ENCODE measurements around the gene CEMIP2. TPM values are rescaled to one million over a fixed set of nuclear protein-coding genes. Genes with fewer than 3 reads are reported as not detected.

The CEMIP2 gene
- total RNA-seq, 2 experiments from 2014 or later: 58.7 to 63.5 TPM

GRCh38 chr9:71680189-71680980 lies 87.9 kb downstream of the CEMIP2 start:
- intact Hi-C loops (cut with micrococcal nuclease): no loop called here
- ATAC-seq (no peak), DNase-seq (no peak)
- H3K27ac Mint-ChIP-seq: no peak overlapping the region
- peaks cover 21% of the 10 kb centered on the region for H3K36me3 Mint-ChIP-seq (ENCODE audit: low read depth)
- POLR2A ChIA-PET: interaction anchor here (1.0 to 1.5 kb wide), 3 partner anchors 12 to 66 kb away, joined by 3 read pairs; no protein-coding TSS in a partner anchor
- no peaks in the 10 kb centered on the region for H3K27me3 Mint-ChIP-seq
- no peak overlapping the region for H3K4me3 Mint-ChIP-seq
- CTCF ChIA-PET: interaction anchor here (1.1 to 2.9 kb wide), 4 partner anchors 13 to 75 kb away, joined by 3 to 14 read pairs (median 4); no protein-coding TSS in a partner anchor
- peaks cover 1% of the 10 kb centered on the region for H3K9me3 Mint-ChIP-seq
- peaks cover 42% of the 10 kb centered on the region for H3K4me1 Mint-ChIP-seq (ENCODE audit: low read depth)
- TF ChIP-seq CTCF (IDR thresholded peaks at IDR 0.05): no peak

GRCh38 chr9:71678999-71679398 lies 89.3 kb downstream of the CEMIP2 start:
- Mint-ChIP-seq H3K27me3 (no peaks in the 10 kb centered on the region), H3K9me3 (peaks cover 1% of the 10 kb centered on the region), H3K4me1 (ENCODE audit: low read depth) (peaks cover 28% of the 10 kb centered on the region), H3K4me3 (no peak overlapping the region), H3K27ac (no peak overlapping the region), H3K36me3 (ENCODE audit: low read depth) (peaks cover 15% of the 10 kb centered on the region)
- ChIA-PET POLR2A (no interaction called here), CTCF (interaction anchor here (2.0 kb wide), 1 partner anchor 35 kb away, joined by 4 read pairs; no protein-coding TSS in a partner anchor)
- intact Hi-C loops (cut with micrococcal nuclease): loop anchor here (10.0 kb wide), 1 partner anchor 64 kb away; no protein-coding TSS in a partner anchor
- TF ChIP-seq CTCF (IDR thresholded peaks at IDR 0.05): no peak
- DNase-seq (no peak), ATAC-seq (no peak)

- POLR2A ChIA-PET: no interaction called here
- H3K9me3 Mint-ChIP-seq: peaks cover 1% of the 10 kb centered on the region
- ATAC-seq: no peak
- no peak for DNase-seq
- TF ChIP-seq CTCF (IDR thresholded peaks at IDR 0.05): no peak
- CTCF ChIA-PET: interaction anchor here (1.0 to 1.5 kb wide), 2 partner anchors 9 to 65 kb away, joined by 3 read pairs; no protein-coding TSS in a partner anchor
- H3K4me3 Mint-ChIP-seq: no peak overlapping the region
- no peak overlapping the region for H3K27ac Mint-ChIP-seq
- H3K4me1 Mint-ChIP-seq (ENCODE audit: low read depth): peaks cover 21% of the 10 kb centered on the region
- no peaks in the 10 kb centered on the region for H3K27me3 Mint-ChIP-seq
- peaks cover 7% of the 10 kb centered on the region for H3K36me3 Mint-ChIP-seq (ENCODE audit: low read depth)
- intact Hi-C loops (cut with micrococcal nuclease): loop anchor here (10.0 kb wide), 1 partner anchor 62 kb away; no protein-coding TSS in a partner anchor
These were observed 91.1 kb downstream of the CEMIP2 start for GRCh38 chr9:71677209-71677608.

GRCh38 chr9:71676460-71676859 lies 91.9 kb downstream of the CEMIP2 start:
- no peak overlapping the region for H3K4me3 Mint-ChIP-seq
- H3K27me3 Mint-ChIP-seq: no peaks in the 10 kb centered on the region
- H3K36me3 Mint-ChIP-seq (ENCODE audit: low read depth): peaks cover 3% of the 10 kb centered on the region
- peaks cover 21% of the 10 kb centered on the region for H3K4me1 Mint-ChIP-seq (ENCODE audit: low read depth)
- CTCF ChIA-PET: interaction anchor here (1.5 kb wide), 1 partner anchor 9 kb away, joined by 3 read pairs; no protein-coding TSS in a partner anchor
- no peak for TF ChIP-seq CTCF (IDR thresholded peaks at IDR 0.05)
- DNase-seq: no peak
- POLR2A ChIA-PET: no interaction called here
- intact Hi-C loops (cut with micrococcal nuclease): loop anchor here (10.0 kb wide), 1 partner anchor 62 kb away; no protein-coding TSS in a partner anchor
- H3K27ac Mint-ChIP-seq: no peak overlapping the region
- H3K9me3 Mint-ChIP-seq: peaks cover 1% of the 10 kb centered on the region
- ATAC-seq: peak; percentile 13

- Mint-ChIP-seq H3K27ac (no peak overlapping the region), H3K4me1 (ENCODE audit: low read depth) (peaks cover 21% of the 10 kb centered on the region), H3K36me3 (ENCODE audit: low read depth) (peaks cover 3% of the 10 kb centered on the region), H3K27me3 (no peaks in the 10 kb centered on the region), H3K9me3 (peaks cover 1% of the 10 kb centered on the region), H3K4me3 (no peak overlapping the region)
- intact Hi-C loops (cut with micrococcal nuclease): loop anchor here (10.0 kb wide), 1 partner anchor 61 kb away; no protein-coding TSS in a partner anchor
- ChIA-PET CTCF (interaction anchor here (2.0 kb wide), 1 partner anchor 9 kb away, joined by 6 read pairs; no protein-coding TSS in a partner anchor), POLR2A (no interaction called here)
- DNase-seq: no peak
- no peak for TF ChIP-seq CTCF (IDR thresholded peaks at IDR 0.05)
- no peak for ATAC-seq
These were observed 92.5 kb downstream of the CEMIP2 start for GRCh38 chr9:71675857-71676165.

All from activated CD8-positive, alpha-beta T cell treated with anti-CD3 and anti-CD28 coated beads for 36 hours (primary cell).